HG03139 (cell line): Measurements from ENCODE around the gene CPVL.

Experiments used
- ATAC-seq: cut with Tn5 transposase; IDR thresholded peaks from one replicate; pipeline ENCODE4 v1.9.1; 2021; ENCODE audit not compliant: unreplicated experiment

CPVL gene

GRCh38 chr7:29156907-29157452 is 10.6 kb upstream of the CPVL start:
- ATAC-seq = no peak

- ATAC-seq = no peak
Measured at GRCh38 chr7:29154076-29154475, 7.7 kb upstream of the CPVL start.

- ATAC-seq = no peak
Measured at GRCh38 chr7:29150856-29151255, 4.5 kb upstream of the CPVL start.

- no peak for ATAC-seq
Measured at GRCh38 chr7:29149036-29149435, 2.7 kb upstream of the CPVL start.

- no peak for ATAC-seq
Measured at GRCh38 chr7:29147821-29148220, 1.5 kb upstream of the CPVL start.

GRCh38 chr7:29146888-29147609 is 712 bp upstream of the CPVL start:
- no peak for ATAC-seq

GRCh38 chr7:29145553-29146056 is 732 bp downstream of the CPVL start:
- ATAC-seq = no peak

- ATAC-seq = no peak
Measured at GRCh38 chr7:29143751-29144150, 2.6 kb downstream of the CPVL start.

GRCh38 chr7:29142021-29142727 is 4.2 kb downstream of the CPVL start:
- ATAC-seq = no peak

- no peak for ATAC-seq
Measured at GRCh38 chr7:29140873-29141468, 5.4 kb downstream of the CPVL start.

- no peak for ATAC-seq
Measured at GRCh38 chr7:29139796-29140195, 6.5 kb downstream of the CPVL start.

GRCh38 chr7:29139191-29139590 is 7.1 kb downstream of the CPVL start:
- ATAC-seq = no peak

- ATAC-seq = no peak
Measured at GRCh38 chr7:29138588-29138987, 7.7 kb downstream of the CPVL start.

- ATAC-seq = no peak
Measured at GRCh38 chr7:29135846-29136245, 10.5 kb downstream of the CPVL start.

- ATAC-seq = no peak
Measured at GRCh38 chr7:29132980-29133379, 13.4 kb downstream of the CPVL start.

GRCh38 chr7:29131678-29132077 is 14.7 kb downstream of the CPVL start:
- no peak for ATAC-seq

- no peak for ATAC-seq
Measured at GRCh38 chr7:29130096-29130495, 16.2 kb downstream of the CPVL start.

- no peak for ATAC-seq
Measured at GRCh38 chr7:29127527-29127926, 18.8 kb downstream of the CPVL start.

GRCh38 chr7:29126804-29127203 is 19.5 kb downstream of the CPVL start:
- ATAC-seq = no peak

GRCh38 chr7:29123626-29124190 is 22.6 kb downstream of the CPVL start:
- ATAC-seq = no peak

GRCh38 chr7:29122759-29123158 is 23.6 kb downstream of the CPVL start:
- no peak for ATAC-seq
